ENCODE measurements around the gene SIGLEC14.
"Not testable (repeated sequence)": the region's sequence is repeated elsewhere in the genome, so short reads cannot be mapped to it uniquely, and the experiment has no call there.

Gene SIGLEC14

GRCh38 chr19:51646730-51647129, at the start of gene SIGLEC14:
SIGLEC14 (minus strand) TSS chr19:51646825; CDS start chr19:51646759, 66 bp downstream.
- DNase-seq, result not testable (repeated sequence)

GRCh38 chr19:51695702-51696315, 49.2 kb upstream of the SIGLEC14 start:
- DNase-seq, result no peak

GRCh38 chr19:51695088-51695487, 48.5 kb upstream of the SIGLEC14 start:
- DNase-seq, result no peak

GRCh38 chr19:51694318-51695085, 47.9 kb upstream of the SIGLEC14 start:
- DNase-seq, result no peak

GRCh38 chr19:51693819-51694218, 47.2 kb upstream of the SIGLEC14 start:
- DNase-seq, result no peak

GRCh38 chr19:51693260-51693659, 46.6 kb upstream of the SIGLEC14 start, which contains the start of gene SPACA6:
SPACA6 (plus strand) TSS chr19:51693330; CDS start chr19:51693527, 197 bp downstream.
- DNase-seq, result no peak

- no peak for DNase-seq
Measured at GRCh38 chr19:51692468-51692867, 45.8 kb upstream of the SIGLEC14 start.

- no peak for DNase-seq
Measured at GRCh38 chr19:51691584-51692428, 45.2 kb upstream of the SIGLEC14 start.

- peak; percentile 76 for DNase-seq
Measured at GRCh38 chr19:51691074-51691583, 44.5 kb upstream of the SIGLEC14 start.

- peak; percentile 87 for DNase-seq
Measured at GRCh38 chr19:51690454-51691073, 43.9 kb upstream of the SIGLEC14 start.

GRCh38 chr19:51689751-51690453, 43.3 kb upstream of the SIGLEC14 start:
- peak; percentile 48 for DNase-seq

- DNase-seq, result peak; percentile 96
Measured at GRCh38 chr19:51688671-51689571, 42.3 kb upstream of the SIGLEC14 start.

- DNase-seq, result peak; percentile 53
Measured at GRCh38 chr19:51687791-51688670, 41.4 kb upstream of the SIGLEC14 start.

GRCh38 chr19:51686171-51686570, 39.5 kb upstream of the SIGLEC14 start:
- no peak for DNase-seq

GRCh38 chr19:51681286-51681941, 34.8 kb upstream of the SIGLEC14 start:
- DNase-seq, result no peak

GRCh38 chr19:51680474-51680873, 33.8 kb upstream of the SIGLEC14 start:
- DNase-seq, result no peak

- DNase-seq, result no peak
Measured at GRCh38 chr19:51676566-51677083, 30.0 kb upstream of the SIGLEC14 start.

GRCh38 chr19:51675911-51676565, 29.4 kb upstream of the SIGLEC14 start:
- DNase-seq, result not testable (repeated sequence)
